Hepatocyte (in vitro differentiated cells): ENCODE results near the gene FBXL5.

Source experiments
- CTCF ChIP-seq: fragments of 200-600 bp; sonication (generic); IDR thresholded peaks from 2 replicates; pipeline ENCODE4 v1.5.1; 2016; ENCODE audit warnings: antibody characterized with exemption, mild to moderate bottlenecking; ENCODE audit not compliant: poor library complexity
- EZH2phosphoT487 ChIP-seq: fragments of 200-600 bp; sonication (generic); IDR thresholded peaks from one replicate; pipeline ENCODE4 v1.6.1; 2018; ENCODE audit warnings: antibody characterized with exemption, mild to moderate bottlenecking, low read depth, moderate library complexity; ENCODE audit not compliant: unreplicated experiment, severe bottlenecking

- TF ChIP-seq CTCF: no peak
- TF ChIP-seq EZH2phosphoT487: no peak
These were observed 2.3 kb downstream of the FBXL5 start for GRCh38 chr4:15652841-15653240.
